OCI-LY3 (cell line): ENCODE results near the gene ST3GAL4.
"Not testable (repeated sequence)": the region's sequence is repeated elsewhere in the genome, so short reads cannot be mapped to it uniquely, and the experiment has no call there.

Experiments
- H2AFZ ChIP-seq: fragments of 200-600, 300-600 bp; shearing (Covaris generic); 2 replicates; pipeline ENCODE4 v1.6.0; 2014; ENCODE audit warnings: antibody characterized with exemption, low read depth, low read length
- H3K27ac ChIP-seq: fragments of 200-600, 300-600 bp; sonication (generic); 2 replicates; pipeline ENCODE4 v1.5.1; 2014; ENCODE audit warnings: mild to moderate bottlenecking, low read length, moderate library complexity, mixed read lengths
- H3K27me3 ChIP-seq: fragments of 200-600, 300-600 bp; sonication (generic); 2 replicates; pipeline ENCODE4 v1.6.1; 2014; ENCODE audit warnings: low read depth, low read length, mixed read lengths
- H3K36me3 ChIP-seq: fragments of 200-600, 300-600 bp; sonication (generic); replicated peaks from 2 replicates; pipeline ENCODE3; 2014; ENCODE audit warnings: low read depth, low read length, mixed read lengths
- H3K4me1 ChIP-seq: fragments of 300-600, 200-600 bp; sonication (generic); 2 replicates; pipeline ENCODE4 v1.6.1; 2014; ENCODE audit warnings: low read length, mixed read lengths
- H3K4me2 ChIP-seq: fragments of 200-600, 300-600 bp; sonication (generic); 2 replicates; pipeline ENCODE4 v1.6.1; 2014; ENCODE audit warnings: low read length, mixed read lengths
- H3K4me3 ChIP-seq: fragments of 300-600, 200-600 bp; sonication (generic); 2 replicates; pipeline ENCODE4 v1.5.1; 2014; ENCODE audit warnings: antibody characterized with exemption, mild to moderate bottlenecking, low read length, moderate library complexity
- H3K79me2 ChIP-seq: fragments of 300-600, 200-600 bp; shearing (Covaris generic); 2 replicates; pipeline ENCODE4 v1.6.1; 2014; ENCODE audit warnings: mild to moderate bottlenecking, low read length, mixed read lengths
- H3K9ac ChIP-seq: fragments of 300-600, 200-600 bp; shearing (Covaris generic); 2 replicates; pipeline ENCODE4 v1.6.0; 2014; ENCODE audit warnings: mild to moderate bottlenecking, low read length, moderate library complexity
- H3K9me3 ChIP-seq: fragments of 200-600, 300-600 bp; shearing (Covaris generic); 2 replicates; pipeline ENCODE4 v1.6.1; 2014; ENCODE audit warnings: low read length, mixed read lengths; ENCODE audit not compliant: insufficient read depth
- H4K20me1 ChIP-seq: fragments of 200-600, 300-600 bp; sonication (generic); 2 replicates; pipeline ENCODE4 v1.6.1; 2016; ENCODE audit warnings: low read length, mixed read lengths; ENCODE audit not compliant: insufficient read depth
- CTCF ChIP-seq: fragments of 200-600, 300-600 bp; sonication (generic); IDR thresholded peaks from 2 replicates; pipeline ENCODE4 v1.5.1; 2014; ENCODE audit warnings: antibody characterized with exemption, low read length, low read depth
- EZH2phosphoT487 ChIP-seq: fragments of 200-600 bp; shearing (Covaris generic); IDR thresholded peaks from 2 replicates; pipeline ENCODE4 v1.6.1; 2018; ENCODE audit warnings: antibody characterized with exemption, mixed run types, low read depth

The ST3GAL4 gene

GRCh38 chr11:126366064-126366822 is 10.8 kb downstream of the ST3GAL4 start:
- Histone ChIP-seq H3K9me3 (no peaks in the 10 kb centered on the region), H2AFZ (no peak overlapping the region), H3K27me3 (no peaks in the 10 kb centered on the region), H3K4me3 (no peak overlapping the region), H3K4me2 (no peak overlapping the region), H3K36me3 (no peaks in the 10 kb centered on the region), H3K4me1 (peaks cover 8% of the 10 kb centered on the region; the same call in 1 of the 2 replicates), H4K20me1 (no peaks in the 10 kb centered on the region), H3K9ac (no peak overlapping the region), H3K79me2 (no peaks in the 10 kb centered on the region), H3K27ac (no peak overlapping the region)
- TF ChIP-seq CTCF: no peak
- no peak for TF ChIP-seq EZH2phosphoT487

- H3K27me3 ChIP-seq, H3K36me3 ChIP-seq, H4K20me1 ChIP-seq, H3K9ac ChIP-seq, H2AFZ ChIP-seq, H3K4me2 ChIP-seq, H3K27ac ChIP-seq, H3K4me3 ChIP-seq, H3K79me2 ChIP-seq, H3K4me1 ChIP-seq, H3K9me3 ChIP-seq: not testable (repeated sequence)
- TF ChIP-seq CTCF: peak; percentile 20
Observed at GRCh38 chr11:126366823-126367654, 11.6 kb downstream of the ST3GAL4 start.

- H3K4me2 ChIP-seq, H3K9ac ChIP-seq, H3K79me2 ChIP-seq: not testable (repeated sequence)
Observed at GRCh38 chr11:126367806-126368205, 12.3 kb downstream of the ST3GAL4 start.

GRCh38 chr11:126368336-126369119 is 13.0 kb downstream of the ST3GAL4 start:
- not testable (repeated sequence) for H3K4me3 ChIP-seq, H3K4me2 ChIP-seq, H3K27ac ChIP-seq, H2AFZ ChIP-seq, H3K9ac ChIP-seq, H3K4me1 ChIP-seq, H3K27me3 ChIP-seq, H3K36me3 ChIP-seq, H3K79me2 ChIP-seq, H3K9me3 ChIP-seq, H4K20me1 ChIP-seq
- TF ChIP-seq CTCF: 0 out of 2 replicates have a peak, but pooled peaks have one; percentile 4

More at GRCh38 chr11:126367806-126368205, 12.3 kb downstream of the ST3GAL4 start:
- not testable (repeated sequence) for H3K4me1 ChIP-seq, H3K4me3 ChIP-seq, H3K36me3 ChIP-seq, H3K27me3 ChIP-seq, H3K27ac ChIP-seq, H2AFZ ChIP-seq, H3K9me3 ChIP-seq, H4K20me1 ChIP-seq
